NCI-H1417 treated with DMSO at 0.1 percent for 48 hours (cell line): ENCODE measurements around the gene ADAMTS13.
A peak's percentile ranks its signal among the peaks of the same experiment; 100 is the strongest.

Experiments used
- DNase-seq: peaks from one replicate; lab custom pipeline; 2025; lab: John Stamatoyannopoulos, UW

ADAMTS13 gene

DNA sequence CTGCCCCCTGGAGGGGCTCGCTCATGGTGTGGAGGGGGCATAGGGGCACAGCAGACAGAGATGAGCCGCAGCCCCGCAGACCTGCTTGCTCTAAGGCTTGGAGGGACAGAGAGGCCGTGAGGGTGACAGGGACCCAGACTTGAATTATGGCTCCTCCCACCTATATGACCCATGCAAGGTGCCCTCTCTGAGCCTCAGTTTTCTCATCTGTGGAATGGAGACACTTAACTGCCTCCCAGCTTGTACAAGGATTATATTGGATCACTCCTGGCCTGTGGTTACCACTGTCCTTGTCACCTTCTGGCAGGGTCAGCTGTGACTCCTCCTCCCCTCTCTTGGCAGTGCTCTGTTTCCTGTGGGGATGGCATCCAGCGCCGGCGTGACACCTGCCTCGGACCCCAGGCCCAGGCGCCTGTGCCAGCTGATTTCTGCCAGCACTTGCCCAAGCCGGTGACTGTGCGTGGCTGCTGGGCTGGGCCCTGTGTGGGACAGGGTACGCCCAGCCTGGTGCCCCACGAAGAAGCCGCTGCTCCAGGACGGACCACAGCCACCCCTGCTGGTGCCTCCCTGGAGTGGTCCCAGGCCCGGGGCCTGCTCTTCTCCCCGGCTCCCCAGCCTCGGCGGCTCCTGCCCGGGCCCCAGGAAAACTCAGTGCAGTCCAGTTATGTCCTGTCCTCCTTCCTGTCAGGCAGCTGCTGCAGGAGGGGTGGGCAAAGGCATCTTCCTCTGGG lies 32.9 kb downstream of the ADAMTS13 start:
- no peak for DNase-seq

DNA sequence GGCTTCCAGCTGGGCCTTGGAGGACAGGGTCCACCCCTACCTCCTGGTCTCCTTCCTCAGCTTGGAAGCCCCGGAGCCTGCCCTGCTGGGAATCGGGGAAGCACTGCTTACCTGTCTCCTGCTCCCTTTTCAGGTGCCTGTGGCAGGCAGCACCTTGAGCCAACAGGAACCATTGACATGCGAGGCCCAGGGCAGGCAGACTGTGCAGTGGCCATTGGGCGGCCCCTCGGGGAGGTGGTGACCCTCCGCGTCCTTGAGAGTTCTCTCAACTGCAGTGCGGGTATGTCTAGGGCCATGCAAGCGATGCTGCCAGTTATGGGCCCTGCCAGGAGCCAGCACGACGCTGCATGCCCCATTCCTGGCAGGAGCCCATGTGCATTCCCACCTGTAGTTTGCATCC lies 33.8 kb downstream of the ADAMTS13 start:
- DNase-seq: no peak

DNA sequence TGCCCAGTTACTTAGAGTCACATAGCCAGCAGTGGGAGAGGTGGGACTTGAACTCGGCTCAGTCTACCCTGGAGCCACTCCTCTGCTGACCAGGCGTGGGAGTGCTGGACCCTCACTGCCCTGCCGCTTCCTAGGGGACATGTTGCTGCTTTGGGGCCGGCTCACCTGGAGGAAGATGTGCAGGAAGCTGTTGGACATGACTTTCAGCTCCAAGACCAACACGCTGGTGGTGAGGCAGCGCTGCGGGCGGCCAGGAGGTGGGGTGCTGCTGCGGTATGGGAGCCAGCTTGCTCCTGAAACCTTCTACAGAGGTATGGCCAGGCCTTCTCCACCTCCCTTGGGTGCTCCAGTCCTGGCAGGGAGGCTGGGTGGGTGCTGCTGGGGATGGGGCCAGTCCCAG lies 34.2 kb downstream of the ADAMTS13 start:
- no peak for DNase-seq

DNA sequence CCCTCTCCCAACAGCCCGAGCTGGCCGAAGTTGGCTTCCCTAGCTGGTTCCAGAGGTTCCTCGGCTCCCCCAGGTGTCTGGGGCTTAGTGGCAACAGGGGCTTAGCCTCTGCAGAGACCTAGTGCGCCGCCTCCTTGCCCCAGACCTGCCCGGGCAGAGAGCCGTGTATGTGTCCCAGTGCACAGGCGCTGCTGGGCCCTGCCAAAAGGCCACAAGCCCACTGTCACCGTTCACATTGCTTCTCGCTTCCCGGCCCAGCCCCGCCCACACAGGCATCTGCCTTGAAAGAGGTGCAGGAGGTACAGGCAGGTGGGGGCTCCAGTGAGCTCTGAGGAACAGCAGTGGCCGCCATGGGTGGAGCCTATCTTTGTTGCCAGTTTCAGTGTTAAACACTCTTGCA lies 35.1 kb downstream of the ADAMTS13 start:
- no peak for DNase-seq

DNA sequence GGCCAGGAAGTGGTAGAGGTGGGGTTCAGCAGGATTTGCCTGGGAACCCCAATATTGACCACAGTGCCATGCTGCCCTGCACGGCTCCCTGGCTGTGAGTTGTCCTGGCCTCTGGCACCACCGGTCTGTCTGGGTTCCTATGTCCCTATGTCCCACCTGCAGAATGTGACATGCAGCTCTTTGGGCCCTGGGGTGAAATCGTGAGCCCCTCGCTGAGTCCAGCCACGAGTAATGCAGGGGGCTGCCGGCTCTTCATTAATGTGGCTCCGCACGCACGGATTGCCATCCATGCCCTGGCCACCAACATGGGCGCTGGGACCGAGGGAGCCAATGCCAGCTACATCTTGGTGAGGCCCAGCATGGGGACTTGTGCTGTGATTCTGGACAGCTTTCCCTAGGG lies 35.6 kb downstream of the ADAMTS13 start:
- DNase-seq: no peak

DNA sequence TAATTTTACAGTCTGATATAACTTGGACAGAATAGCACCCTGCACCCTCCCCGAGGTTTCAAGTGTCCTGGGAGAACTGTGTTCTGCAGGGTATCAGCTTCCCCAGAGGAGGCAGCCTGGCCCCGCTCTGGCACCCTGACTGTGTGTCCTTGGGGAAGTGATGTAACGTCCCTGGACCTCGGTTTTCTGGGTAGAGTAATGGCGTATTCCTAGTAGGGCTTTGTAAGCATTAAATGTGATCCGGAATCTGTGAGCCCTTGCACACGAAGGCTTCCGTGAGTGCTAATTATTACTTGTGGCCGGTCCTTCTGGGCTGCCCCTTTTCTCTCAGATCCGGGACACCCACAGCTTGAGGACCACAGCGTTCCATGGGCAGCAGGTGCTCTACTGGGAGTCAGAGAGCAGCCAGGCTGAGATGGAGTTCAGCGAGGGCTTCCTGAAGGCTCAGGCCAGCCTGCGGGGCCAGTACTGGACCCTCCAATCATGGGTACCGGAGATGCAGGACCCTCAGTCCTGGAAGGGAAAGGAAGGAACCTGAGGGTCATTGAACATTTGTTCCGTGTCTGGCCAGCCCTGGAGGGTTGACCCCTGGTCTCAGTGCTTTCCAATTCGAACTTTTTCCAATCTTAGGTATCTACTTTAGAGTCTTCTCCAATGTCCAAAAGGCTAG lies 36.6 kb downstream of the ADAMTS13 start:
- DNase-seq: no peak

DNA sequence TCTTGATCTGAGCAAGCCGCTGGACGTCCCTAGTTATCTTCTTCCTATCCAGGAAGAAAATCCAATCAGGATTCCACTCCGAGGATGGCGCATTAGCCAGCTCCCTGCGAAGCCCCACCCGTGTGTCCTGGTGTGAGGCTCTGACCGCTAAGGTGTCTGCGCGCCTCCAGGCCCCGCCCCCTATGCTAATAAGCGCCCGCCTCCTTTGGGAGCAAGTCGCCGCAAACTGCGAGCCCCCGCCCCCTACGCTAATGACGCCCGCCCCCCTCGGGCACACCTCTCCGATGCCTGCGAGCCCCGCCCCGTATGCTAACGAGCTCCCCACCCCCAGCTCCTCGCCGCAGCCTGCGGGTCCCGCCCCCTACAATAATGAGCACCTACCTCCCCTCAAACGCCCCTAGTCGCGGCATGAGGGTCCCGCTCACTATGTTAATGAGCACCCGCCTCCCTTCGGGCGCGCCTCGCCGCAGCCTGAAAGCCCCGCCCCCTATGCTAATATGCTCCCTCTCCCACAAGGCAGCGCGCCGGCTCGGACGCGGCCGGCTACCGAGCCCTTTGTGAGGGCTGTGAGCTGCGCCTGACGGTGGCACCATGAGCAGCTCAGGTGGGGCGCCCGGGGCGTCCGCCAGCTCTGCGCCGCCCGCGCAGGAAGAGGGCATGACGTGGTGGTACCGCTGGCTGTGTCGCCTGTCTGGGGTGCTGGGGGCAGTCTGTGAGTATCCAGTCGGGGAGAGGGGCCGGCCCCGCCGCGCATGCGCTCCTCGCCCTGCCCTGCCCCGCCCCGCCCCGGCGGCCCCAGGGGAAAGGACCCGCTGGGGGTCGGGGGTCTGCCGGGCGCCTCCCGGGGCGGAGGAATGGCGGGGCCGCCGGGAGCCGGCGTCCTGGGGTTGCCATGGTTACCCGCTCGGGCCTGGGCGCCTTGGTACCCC lies 37.6 kb downstream of the ADAMTS13 start, which contains the start of gene CACFD1:
TSS of gene CACFD1 (plus strand) at position 503 of the 929 bp plus-strand sequence. CDS start at position 592, 89 bp downstream.
- DNase-seq: peak; percentile 91

DNA sequence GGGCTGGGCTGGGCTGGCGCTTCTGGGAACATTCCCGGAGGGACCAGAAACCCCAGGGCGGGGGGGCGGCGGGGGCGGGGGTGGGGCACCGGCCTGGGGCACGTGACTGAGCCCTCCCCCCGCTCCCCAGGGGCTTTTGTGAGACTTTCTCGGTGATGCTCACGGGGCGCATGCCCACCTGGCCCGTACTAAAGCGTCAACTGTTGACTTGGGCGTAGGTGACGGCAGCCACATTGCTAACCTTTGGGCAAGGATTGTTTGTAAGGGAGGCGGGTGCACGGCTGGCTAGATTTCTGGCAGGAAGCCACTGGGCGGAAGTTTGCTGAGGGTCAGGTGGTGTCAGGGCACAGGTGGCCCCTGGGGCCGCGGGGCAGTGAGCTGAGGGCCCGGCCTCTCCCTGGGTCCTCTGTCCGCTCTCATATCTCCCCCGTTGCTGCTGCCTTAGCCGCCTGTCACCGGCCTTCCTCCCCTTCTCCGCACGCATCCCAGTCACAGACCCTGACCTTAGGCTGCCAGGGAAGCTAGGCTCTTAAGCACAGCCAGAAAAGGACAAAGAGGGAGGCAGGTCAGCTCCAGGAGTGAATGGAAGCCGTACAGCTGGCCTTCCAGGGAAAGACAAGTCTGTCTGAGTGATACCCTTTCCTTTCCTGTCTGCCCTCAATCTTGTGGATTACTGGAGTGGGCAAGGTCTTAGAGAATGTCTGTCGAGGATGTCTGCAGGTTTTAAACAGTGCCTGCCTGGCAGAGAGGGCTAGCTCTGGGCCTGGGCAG lies 38.4 kb downstream of the ADAMTS13 start:
- DNase-seq: peak; percentile 66

DNA sequence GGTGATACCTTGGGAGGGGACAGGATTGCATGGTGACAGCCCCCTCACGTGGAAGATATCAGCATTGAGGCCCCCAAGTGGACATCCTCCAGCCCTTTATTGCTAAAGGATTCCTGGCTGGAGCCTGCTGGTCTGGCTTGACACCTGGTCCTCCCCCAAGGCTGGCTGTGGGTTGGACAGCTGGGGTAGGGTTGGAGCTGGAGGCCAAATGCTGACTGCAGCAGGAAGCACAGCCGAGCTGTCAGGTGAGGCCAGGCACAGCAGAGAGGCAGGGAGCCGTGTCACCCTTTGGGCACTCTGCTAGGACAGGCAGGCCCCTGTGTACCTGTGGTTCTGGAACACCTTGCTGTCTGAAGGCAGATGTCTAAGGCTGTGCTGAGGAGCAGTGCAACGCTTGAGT lies 39.8 kb downstream of the ADAMTS13 start:
- no peak for DNase-seq

DNA sequence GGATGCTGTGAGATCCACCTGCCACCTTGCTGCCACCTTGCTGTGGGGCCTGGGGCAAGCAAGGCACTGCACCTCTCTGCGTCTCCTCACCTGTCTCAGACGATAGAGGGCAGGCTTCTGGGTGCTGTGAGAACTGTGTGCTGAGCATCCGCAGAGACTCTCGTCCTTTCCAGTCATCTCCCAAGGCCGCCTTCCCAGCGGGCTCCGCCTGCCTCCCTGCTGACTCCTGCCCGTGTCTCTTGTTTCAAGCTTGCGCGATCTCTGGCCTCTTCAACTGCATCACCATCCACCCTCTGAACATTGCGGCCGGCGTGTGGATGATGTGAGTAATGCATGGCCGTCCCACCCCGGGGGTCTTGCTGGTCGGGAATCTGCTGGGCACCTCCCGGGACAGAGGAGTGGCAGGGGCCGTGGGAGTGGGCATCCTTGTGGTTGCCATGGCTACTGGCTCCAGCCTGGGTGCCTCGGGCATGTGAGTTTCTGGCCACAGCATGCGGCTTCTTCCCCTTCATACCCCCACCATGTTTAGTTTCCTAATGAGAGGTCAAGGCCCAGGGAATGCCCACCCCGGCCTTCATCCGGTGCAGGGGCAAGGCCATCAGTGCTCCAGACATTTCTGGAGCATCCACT lies 41.2 kb downstream of the ADAMTS13 start:
- DNase-seq: no peak

DNA sequence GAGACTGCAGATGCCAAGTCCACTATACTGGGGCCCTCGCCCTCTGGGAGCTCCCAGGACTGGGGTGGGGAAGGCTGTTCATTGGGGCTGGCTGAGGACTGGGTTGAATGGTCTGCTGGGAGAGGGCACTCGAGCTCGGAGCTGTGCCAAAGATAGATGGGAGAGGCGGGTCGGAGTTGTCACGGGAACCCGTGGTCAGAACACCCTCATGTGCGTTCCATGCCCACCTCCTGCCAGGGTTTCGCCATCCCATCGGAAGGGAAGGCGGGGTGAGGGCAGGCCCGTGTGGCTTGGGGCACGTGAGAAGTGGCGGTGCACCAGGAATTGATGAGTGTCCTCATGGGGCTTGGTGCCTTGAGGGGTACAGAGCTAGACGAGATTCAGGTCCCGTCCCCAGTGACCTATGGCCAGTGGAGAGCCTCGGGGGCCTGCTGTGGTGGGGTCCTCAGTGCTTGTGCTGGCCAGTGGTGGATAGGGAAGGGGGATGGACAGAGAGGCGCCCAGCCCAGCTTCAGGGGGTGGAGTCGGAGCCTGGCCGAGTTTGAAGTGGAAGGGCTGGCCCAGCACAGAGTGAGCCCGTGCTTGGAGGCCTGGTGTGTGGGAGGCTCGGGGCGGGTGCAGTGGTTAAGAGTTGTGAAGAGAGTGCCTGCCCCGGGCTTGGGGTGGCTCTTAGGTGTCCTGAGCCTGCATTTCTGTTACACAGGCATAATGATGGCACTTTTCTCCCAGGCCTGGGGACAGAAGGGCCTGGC lies 41.9 kb downstream of the ADAMTS13 start:
- DNase-seq: no peak

DNA sequence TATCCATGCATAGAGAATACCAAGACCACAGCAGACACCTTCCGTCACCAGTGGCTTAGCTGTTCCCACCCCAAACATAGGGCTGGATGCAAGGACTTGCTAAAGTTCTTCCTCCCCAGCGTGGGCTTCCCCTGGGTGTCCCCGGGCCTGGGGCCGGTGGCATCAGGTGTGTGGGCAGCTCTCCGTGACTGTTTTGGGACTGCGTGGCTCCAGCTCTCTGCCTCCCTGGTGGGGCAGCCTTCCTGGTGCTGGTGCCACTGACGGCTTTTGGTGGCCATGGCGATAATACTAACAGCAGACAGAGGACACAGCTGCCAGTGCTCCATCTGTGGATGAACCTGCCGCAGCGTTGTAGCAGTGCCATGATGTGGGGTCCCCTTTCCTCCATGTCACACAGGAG lies 42.5 kb downstream of the ADAMTS13 start:
- DNase-seq: no peak

DNA sequence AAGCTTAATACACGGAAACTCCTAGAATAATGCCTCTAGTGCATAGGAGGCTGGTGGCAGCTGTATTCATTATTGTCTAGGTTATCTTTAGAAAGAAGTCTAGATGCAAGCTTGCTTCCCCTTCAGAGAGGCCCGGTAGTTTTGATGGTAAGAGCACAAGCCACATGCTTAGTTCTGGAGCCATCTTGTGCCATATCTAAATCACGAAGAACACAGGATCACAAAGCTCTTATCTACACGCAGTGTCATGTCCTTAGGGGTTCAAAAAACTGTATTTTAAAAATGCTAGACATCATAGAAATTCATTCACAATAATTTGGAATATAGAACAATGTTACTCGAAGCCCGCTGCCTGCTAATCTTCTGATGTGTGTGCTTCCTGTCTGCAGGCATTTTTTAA lies 43.8 kb downstream of the ADAMTS13 start:
- DNase-seq: no peak

DNA sequence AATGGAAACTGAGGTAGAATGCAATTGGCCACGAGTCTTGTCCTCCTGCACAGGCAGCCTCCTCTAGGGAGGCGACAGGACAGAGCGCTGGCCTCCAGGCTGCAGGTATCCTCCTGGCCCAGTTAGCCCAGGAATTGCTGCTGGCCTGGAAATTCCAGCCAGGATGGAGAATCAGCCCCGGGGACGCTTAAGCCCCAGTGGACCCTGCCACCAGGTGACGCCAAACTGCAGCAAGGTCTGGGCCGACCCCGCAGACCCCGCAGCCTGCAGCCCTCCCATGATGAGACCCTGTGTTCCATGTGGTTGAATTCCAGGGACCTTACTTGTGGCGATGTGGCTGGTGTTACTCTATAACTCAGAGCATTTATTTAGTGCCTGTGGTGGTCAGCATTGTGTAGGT lies 44.9 kb downstream of the ADAMTS13 start:
- no peak for DNase-seq

DNA sequence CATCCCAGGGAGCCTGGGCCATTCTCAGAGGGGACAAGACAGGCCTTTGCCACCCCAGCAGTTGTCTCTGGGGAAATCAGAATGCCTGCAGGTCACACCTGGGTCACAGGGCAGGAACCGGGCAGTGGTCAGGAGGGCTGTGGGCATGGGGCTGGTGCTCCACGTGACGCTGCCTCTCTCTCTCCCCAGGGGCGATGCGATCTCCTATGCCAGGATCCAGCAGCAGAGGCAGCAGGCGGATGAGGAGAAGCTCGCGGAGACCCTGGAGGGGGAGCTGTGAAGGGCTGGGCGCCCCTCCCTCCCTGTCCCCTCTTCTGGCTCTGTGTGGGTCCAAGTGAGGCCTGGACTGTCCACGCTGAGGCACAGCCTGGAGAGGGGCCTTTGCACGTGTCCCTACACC lies 46.2 kb downstream of the ADAMTS13 start:
- no peak for DNase-seq

DNA sequence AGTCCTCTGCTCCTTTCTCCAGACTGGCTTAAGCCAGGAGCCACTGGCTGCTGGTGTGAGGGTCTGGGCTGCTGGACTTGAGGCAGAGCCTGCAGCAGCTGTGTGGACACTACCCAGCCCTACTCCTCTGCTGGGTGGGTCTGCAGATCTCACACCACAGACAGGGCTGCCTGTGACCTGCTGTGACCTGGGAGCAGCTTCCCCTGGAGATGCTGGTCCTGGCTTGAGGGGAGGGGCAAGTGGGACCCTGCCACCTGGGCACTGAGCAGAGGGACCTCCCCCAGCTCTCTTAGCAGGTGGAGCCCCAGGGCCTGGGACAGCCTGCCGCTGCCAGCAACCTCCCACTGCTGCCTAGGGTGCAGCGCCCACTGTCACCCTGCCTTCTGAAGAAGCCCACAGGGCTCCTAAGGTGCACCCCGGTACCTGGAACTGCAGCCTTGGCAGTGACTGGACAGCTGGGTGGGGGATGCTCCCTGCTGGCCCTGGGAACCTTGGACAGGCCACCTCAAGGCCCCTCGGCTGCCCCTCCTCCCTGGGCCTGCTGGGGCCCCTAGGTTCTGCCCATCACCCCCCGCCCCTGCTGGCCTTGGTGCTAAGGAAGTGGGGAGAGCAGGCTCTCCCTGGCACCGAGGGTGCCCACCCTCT lies 46.7 kb downstream of the ADAMTS13 start:
- no peak for DNase-seq

DNA sequence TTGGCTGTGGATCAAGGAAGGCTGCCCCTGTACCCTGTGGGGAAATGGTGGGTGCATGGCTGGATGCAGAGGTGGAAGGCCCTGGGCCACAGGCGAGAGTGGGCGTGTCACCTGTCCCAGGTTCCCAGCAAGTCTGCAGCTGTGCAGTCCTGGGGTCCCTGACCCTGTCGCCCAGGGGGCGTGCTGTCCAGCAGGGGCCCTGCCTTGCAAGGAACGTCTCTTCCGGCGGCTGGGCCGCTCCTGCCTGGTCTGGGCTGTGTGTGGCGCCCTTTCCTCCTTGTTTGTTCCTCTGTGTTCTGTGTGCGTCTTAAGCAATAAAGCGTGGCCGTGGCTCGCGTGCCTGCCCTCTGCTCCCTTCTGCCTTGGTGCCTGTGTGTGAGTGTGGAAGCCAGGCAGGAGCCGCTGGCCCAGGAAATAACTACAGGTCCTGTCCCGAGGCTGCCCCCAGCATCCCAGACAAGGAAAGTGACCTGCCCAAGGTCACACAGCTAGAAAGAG lies 48.3 kb downstream of the ADAMTS13 start:
- no peak for DNase-seq

DNA sequence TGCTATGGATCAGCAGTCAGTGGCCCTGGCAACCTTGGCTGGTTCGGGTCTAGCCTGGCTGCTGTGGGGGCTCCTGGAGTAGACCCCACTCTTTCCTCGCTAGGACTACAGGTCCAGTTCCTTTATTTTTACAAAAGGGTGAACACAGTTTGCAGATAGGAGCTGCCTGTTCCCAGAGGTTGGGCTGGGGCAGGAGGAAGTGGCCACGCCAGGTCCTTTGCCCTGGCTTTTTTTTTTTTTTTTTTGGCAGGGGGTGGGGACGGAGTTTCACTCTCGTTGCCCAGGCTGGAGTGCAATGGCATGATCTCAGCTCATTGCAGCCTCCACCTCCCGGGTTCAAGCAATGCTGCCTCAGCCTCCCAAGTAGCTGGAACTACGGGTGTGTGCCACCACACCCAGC lies 48.8 kb downstream of the ADAMTS13 start:
- DNase-seq: no peak

DNA sequence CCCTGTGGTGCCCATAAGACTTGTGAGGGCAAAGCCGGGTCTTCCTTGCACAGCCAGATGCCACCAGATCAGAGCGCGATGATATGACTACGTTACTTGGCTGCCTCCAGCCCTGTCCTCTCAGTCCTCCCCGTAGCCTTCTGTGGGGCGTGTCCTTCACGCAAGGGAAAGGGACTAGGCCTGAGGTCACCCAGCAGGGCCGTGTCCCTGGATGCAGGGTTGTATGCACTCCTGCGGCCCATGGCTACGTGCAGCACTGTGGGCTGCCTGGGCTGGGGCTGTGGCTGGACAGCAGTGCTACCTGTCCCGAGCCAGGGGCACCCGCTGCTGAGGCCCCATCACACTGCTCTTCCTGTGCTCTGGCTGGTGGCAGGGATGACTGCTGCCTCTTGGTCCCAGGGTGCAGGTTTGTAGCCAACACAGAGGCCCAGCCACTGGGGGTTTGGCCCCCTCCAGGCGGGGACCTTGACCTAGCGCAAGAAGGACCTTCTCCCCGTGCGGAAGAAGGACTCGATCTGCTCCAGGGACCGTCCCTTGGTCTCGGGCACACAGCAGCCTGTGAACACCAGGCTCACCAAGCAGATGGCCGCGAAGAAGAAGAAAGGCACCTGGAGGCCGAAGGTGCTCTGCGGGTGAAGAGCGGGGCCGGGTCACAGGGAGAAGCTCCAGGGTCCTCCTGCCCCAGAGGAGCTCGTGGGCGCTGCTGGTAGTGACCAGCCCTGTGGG lies 49.5 kb downstream of the ADAMTS13 start:
- DNase-seq: no peak
